Amniotic stem cell (primary cell): Measurements from ENCODE around the gene TMEM25.
"Not testable (repeated sequence)": the region's sequence is repeated elsewhere in the genome, so short reads cannot be mapped to it uniquely, and the experiment has no call there.

Experiments used
- DNase-seq: peaks from one replicate; lab custom pipeline; 2025; lab: John Stamatoyannopoulos, UW

Gene TMEM25

DNA sequence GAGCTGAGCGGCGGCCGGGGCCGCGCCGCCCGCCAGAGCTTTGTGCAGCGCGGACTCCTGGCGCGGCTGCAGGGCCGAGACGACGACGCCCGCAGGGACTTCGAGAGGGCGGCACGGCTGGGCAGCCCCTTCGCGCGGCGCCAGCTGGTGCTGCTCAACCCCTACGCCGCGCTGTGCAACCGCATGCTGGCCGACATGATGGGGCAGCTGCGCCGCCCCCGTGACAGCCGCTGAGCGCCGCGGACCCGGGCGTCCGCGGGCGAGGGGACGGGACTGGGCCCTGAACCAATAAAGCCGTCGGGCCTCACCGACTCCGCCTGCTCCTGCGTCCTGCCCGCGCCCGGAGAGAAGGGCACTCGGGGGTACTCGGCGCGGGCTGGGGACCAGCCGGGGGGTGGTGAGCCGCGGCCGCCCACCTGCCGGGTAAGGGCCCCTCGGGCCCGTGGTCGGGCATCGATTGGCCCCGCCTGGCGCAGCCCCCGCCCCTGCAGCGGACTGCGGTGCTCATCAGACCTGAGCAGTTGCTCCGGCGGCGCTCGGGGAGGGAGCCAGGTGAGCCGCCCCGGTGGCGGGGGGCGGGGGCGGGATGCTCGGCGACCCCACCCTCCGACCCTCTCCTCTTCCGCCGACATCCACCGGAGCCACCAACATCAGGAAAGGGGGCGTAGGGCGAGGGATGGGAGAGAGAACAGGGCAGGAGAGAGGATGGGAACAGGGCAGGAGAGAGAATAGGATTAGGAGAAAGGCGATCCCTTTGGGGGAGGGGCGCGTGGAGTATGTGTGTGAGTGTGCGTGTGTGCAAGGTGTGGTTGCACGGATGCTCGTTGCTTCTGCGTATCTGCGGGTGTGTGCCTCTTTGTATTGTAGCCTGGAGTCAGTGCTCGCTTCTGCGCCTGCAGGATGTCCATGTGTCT lies at the start of gene TMEM25:
Gene TMEM25 (plus strand): TSS at position 510 of the 914 bp plus-strand sequence. CDS start 610 bp downstream, outside the sequence.
- no peak for DNase-seq

DNA sequence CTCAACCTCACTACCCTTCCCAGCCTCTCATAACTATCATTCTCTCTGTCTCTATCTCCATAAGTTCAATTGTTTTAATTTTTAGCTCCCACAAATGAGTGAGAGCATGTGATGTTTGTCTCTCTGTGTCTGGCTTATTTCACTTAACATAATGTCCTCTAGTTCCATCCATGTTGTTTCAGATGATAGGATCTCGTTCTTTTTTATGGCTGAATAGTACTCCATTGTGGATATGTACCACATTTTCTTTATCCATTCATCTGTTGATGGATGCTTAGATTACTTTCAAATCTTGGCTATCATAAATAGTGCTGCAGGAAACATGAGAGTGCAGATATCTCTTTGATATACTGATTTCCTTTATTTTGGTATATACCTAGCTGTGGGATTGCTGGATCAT lies 49.8 kb upstream of the TMEM25 start:
- not testable (repeated sequence) for DNase-seq

GRCh38 chr11:118484405-118484804 lies 46.6 kb upstream of the TMEM25 start:
- no peak for DNase-seq

- DNase-seq, result no peak
These were observed 45.7 kb upstream of the TMEM25 start for GRCh38 chr11:118485273-118485672.

- DNase-seq, result peak; percentile 9
These were observed 42.4 kb upstream of the TMEM25 start for GRCh38 chr11:118488480-118489109.

DNA sequence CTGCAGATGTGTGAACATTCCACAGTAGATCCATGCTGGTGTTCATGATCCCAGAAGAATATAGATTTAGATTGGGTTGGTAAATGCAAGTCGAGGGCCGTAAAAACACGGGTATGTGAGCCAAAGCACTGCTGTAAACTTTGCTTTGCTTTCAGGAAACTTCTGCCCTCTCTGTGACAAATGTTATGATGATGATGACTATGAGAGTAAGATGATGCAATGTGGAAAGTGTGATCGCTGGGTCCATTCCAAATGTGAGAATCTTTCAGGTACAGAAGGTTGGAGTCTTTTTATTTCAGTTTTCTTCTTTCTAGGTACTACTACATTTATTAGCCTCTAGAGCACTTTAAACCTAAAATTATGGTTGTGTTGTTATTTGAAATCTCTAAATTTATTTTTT lies 40.0 kb upstream of the TMEM25 start:
- DNase-seq, result no peak

GRCh38 chr11:118497831-118498230 lies 33.2 kb upstream of the TMEM25 start:
- peak; percentile 16 for DNase-seq

DNA sequence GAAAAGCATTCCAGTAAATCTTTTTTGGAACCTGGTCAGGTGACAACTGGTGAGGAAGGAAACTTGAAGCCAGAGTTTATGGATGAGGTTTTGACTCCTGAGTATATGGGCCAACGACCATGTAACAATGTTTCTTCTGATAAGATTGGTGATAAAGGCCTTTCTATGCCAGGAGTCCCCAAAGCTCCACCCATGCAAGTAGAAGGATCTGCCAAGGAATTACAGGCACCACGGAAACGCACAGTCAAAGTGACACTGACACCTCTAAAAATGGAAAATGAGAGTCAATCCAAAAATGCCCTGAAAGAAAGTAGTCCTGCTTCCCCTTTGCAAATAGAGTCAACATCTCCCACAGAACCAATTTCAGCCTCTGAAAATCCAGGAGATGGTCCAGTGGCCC lies 27.8 kb upstream of the TMEM25 start:
- DNase-seq, result no peak

DNA sequence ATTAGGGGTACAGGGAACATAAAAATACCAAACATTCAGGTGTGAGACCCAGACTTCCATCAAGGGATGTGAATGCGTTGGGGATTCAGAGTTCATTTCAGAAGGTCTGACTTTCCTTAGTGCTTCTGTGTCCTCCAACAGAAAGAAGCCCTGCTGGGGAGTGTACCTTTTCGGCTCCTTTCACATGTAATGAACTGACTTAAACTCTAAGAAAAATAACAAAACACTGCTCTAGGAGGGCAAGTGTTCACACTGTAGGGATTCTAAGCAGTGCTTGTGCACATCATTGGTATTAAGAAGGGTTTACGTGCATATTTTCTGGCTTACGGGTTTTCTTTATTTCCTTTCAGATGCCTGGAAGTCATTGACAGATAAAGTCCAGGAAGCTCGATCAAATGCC lies 19.4 kb upstream of the TMEM25 start:
- DNase-seq, result no peak

- DNase-seq, result no peak
These were observed 16.9 kb upstream of the TMEM25 start for GRCh38 chr11:118514103-118514502.

- DNase-seq, result no peak
These were observed 11.4 kb upstream of the TMEM25 start for GRCh38 chr11:118519549-118519948.

- DNase-seq, result no peak
These were observed 9.1 kb upstream of the TMEM25 start for GRCh38 chr11:118521892-118522311.

DNA sequence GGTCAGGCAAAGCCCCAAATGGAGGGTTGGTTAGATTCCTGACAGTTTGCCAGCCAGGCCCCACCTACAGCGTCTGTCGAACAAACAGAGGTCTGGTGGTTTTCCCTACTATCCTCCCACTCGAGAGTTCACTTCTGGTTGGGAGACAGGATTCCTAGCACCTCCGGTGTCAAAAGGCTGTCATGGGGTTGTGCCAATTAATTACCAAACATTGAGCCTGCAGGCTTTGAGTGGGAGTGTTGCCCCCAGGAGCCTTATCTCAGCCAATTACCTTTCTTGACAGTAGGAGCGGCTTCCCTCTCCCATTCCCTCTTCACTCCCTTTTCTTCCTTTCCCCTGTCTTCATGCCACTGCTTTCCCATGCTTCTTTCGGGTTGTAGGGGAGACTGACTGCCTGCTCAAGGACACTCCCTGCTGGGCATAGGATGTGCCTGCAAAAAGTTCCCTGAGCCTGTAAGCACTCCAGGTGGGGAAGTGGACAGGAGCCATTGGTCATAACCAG lies 8.4 kb upstream of the TMEM25 start:
- no peak for DNase-seq

DNA sequence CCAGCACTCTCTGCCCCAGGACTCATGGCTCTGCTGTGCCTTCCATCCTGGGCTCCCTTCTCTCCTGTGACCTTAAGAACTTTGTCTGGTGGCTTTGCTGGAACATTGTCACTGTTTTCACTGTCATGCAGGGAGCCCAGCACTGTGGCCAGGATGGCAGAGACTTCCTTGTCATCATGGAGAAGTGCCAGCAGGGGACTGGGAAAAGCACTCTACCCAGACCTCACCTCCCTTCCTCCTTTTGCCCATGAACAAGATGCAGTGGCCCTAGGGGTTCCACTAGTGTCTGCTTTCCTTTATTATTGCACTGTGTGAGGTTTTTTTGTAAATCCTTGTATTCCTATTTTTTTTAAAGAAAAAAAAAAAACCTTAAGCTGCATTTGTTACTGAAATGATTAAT lies 6.6 kb upstream of the TMEM25 start:
- no peak for DNase-seq

DNA sequence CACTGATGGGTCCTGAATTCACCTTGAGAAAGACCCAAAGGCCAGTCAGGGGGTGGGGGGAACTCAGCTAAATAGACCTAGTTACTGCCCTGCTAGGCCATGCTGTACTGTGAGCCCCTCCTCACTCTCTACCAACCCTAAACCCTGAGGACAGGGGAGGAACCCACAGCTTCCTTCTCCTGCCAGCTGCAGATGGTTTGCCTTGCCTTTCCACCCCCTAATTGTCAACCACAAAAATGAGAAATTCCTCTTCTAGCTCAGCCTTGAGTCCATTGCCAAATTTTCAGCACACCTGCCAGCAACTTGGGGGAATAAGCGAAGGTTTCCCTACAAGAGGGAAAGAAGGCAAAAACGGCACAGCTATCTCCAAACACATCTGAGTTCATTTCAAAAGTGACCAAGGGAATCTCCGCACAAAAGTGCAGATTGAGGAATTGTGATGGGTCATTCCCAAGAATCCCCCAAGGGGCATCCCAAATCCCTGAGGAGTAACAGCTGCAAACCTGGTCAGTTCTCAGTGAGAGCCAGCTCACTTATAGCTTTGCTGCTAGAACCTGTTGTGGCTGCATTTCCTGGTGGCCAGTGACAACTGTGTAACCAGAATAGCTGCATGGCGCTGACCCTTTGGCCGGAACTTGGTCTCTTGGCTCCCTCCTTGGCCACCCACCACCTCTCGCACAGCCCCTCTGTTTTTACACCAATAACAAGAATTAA lies 6.1 kb upstream of the TMEM25 start:
- DNase-seq, result no peak

DNA sequence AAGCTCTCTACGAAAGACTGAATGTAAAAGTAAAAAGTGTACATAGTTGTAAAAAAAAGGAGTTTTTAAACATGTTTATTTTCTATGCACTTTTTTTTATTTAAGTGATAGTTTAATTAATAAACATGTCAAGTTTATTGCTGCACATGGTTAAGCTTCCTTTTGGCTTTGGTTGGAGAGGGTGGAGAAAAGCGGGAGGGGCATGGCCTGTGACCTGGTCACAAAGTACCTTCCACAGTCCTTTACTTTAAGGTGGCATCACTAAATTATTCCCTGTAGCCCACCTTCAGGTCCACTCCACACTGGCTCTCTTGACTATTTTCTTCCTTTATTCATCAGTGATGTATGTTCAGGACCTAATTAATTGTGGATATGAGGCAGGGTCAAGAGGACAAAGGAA lies 4.3 kb upstream of the TMEM25 start:
- DNase-seq, result no peak

- DNase-seq, result no peak
These were observed 3.9 kb upstream of the TMEM25 start, which contains the start of gene TTC36 for GRCh38 chr11:118527109-118527508. TSS of gene TTC36 (plus strand) at chr11:118527474. CDS start at chr11:118527495, 21 bp downstream.

DNA sequence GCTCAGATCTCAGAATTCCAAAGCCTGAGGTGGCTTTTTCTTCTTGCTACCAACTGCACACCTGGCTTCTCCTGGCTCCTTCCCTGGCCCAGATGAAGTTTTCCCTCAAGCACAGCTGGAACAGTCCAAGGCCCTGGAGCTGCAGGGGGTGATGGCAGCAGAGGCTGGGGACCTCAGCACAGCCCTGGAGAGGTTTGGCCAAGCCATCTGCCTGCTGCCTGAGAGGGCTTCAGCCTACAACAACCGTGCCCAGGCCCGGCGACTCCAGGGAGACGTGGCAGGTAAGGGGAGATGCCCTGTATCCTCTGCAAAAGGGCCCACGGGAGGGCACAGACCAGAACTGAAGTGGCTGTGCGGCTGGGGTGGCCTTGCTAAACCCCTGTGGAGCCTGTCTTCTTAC lies 2.5 kb upstream of the TMEM25 start:
- no peak for DNase-seq

DNA sequence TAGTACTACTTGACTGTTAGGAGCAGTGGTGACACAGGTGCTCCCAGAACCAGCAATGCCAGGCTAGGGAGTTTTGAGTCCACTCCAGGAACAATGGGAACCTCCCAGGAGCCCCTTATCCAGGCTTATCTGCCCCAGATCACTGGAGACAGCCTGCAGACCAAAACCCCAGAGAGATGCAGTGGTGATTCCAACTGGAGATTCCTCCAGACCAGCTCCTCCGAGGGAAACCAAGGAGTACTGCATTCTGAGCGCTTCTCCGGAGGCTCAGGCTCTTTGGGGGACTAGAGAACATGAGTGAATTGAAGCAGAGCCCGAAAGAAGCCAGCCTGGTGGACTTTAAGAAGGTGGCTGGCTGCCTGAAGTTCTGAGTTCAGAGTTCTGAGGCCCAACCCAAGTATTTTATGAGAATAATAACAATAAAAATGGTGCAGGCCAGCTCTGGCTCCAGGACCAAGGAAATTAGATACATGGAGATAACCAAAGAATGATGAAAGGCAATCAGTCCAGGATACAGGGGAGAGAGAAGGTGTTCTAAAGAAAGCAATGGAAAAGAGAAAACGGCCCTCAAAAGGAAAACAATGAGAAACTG lies 1.3 kb upstream of the TMEM25 start:
- no peak for DNase-seq

DNA sequence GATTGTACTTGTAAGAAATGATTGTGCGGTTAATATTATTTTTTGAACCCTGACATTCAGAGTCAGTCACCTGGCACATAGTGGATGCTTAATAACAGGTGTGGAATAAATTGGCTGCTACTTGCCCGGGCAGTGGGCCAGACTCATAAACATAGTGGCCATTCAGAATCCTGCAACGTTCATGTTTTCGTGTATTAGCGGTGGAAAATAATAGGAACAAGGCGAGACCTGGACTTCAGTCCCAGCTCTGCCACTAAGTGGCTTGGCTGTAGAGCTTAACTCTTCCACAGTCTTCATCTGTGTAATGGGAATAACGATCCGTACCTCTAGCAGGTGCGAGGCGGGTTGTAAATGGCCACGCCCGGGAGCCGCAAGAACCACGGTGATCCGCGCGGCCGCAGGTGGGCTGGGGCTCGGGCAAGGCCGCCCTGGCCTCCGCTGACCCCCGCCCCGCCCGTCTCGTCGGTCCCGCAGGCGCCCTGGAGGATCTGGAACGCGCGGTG lies 761 bp upstream of the TMEM25 start:
- DNase-seq, result no peak

DNA sequence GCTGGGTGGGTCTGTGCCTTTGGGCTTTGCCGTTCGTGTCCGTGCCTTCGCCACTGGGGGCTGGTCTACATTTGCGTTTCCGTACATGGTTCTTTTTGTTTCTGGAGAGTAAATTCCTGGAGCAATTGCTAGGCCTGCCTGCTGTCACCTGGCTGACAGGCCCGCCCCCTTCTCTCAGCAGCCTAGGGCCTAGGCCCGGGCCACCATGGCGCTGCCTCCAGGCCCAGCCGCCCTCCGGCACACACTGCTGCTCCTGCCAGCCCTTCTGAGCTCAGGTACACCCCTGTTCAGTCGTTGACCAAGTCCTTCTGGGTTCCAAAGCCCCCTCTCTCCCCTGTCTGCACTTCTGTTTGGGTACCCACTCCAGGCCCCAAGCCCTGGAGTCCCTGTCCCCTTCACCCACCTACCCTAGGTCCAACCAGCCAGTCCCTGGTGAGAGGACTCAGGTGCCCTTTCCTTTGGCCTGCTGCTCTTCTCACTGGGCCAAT lies 649 bp downstream of the TMEM25 start:
- no peak for DNase-seq

DNA sequence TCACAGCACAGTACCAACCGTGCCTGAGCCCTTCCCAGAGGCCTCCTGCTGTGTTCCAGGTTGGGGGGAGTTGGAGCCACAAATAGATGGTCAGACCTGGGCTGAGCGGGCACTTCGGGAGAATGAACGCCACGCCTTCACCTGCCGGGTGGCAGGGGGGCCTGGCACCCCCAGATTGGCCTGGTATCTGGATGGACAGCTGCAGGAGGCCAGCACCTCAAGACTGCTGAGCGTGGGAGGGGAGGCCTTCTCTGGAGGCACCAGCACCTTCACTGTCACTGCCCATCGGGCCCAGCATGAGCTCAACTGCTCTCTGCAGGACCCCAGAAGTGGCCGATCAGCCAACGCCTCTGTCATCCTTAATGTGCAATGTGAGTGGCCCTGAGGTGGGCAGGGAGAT lies 1.1 kb downstream of the TMEM25 start:
- no peak for DNase-seq
